Glomerular visceral epithelial cell (primary cell): ENCODE results near the gene GCNT2.
"Not testable (repeated sequence)": the region's sequence is repeated elsewhere in the genome, so short reads cannot be mapped to it uniquely, and the experiment has no call there.

Source experiments
- DNase-seq: peaks from one replicate; pipeline ENCODE4 v3.0.0-alpha.2; 2016; ENCODE audit errors: extremely low spot score

Gene GCNT2

GRCh38 chr6:10580570-10580969 is 59.4 kb downstream of the GCNT2 start:
- no peak for DNase-seq

GRCh38 chr6:10581402-10581801 is 60.3 kb downstream of the GCNT2 start:
- DNase-seq = not testable (repeated sequence)

- DNase-seq = no peak
Measured at GRCh38 chr6:10582774-10583508, 61.8 kb downstream of the GCNT2 start.

GRCh38 chr6:10583509-10583901 is 62.4 kb downstream of the GCNT2 start:
- no peak for DNase-seq

DNA sequence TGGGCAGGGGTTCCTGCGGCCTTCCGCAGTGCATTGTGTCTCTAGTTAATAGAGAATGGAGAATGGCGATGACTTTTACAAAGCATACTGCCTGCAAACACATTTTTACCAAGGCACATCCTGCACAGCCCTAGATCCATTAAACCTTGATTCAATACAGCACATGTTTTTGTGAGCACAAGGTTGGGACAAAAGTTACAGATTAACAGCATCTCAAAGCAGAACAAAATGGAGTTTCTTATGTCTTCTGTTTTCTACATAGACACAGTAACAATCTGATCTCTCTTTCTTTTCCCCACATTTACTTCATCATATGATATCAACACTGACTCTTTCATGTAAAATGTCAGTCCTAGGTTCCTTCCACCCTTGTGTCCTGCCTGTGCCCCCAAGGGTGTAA is 63.5 kb downstream of the GCNT2 start:
- DNase-seq = no peak

DNA sequence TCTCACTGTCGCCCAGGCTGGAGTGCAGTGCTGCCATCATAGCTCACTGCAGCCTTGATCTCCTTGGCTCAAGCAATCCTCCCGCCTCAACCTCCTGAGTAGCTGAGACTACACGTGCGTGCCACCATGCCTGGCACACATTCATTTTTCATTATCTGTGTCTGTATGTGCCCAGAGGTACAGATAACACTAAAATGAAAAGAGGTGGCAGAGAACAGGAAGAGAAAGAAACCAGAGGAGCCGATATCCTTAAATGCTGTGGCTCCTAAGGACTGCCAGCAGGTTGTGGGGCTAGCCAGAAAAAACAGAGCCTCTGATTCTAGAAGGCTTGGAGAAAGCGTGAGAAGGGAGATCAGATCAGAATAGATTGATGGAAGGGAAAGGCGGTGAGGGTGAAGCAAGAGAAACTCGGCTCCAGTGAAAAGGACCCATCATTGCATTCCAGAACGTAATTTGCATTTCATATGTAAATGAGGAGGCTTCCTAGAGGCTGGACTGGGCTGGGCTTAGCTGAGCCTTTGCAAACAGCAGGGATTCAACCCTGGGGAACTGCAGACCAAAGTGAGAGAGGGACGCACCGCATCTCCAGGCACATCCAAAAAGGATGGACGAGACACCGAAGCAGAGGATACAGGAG is 64.2 kb downstream of the GCNT2 start:
- DNase-seq = no peak

GRCh38 chr6:10586302-10586701 is 65.2 kb downstream of the GCNT2 start:
- no peak for DNase-seq

- no peak for DNase-seq
Measured at GRCh38 chr6:10587656-10588406, 66.7 kb downstream of the GCNT2 start.

DNA sequence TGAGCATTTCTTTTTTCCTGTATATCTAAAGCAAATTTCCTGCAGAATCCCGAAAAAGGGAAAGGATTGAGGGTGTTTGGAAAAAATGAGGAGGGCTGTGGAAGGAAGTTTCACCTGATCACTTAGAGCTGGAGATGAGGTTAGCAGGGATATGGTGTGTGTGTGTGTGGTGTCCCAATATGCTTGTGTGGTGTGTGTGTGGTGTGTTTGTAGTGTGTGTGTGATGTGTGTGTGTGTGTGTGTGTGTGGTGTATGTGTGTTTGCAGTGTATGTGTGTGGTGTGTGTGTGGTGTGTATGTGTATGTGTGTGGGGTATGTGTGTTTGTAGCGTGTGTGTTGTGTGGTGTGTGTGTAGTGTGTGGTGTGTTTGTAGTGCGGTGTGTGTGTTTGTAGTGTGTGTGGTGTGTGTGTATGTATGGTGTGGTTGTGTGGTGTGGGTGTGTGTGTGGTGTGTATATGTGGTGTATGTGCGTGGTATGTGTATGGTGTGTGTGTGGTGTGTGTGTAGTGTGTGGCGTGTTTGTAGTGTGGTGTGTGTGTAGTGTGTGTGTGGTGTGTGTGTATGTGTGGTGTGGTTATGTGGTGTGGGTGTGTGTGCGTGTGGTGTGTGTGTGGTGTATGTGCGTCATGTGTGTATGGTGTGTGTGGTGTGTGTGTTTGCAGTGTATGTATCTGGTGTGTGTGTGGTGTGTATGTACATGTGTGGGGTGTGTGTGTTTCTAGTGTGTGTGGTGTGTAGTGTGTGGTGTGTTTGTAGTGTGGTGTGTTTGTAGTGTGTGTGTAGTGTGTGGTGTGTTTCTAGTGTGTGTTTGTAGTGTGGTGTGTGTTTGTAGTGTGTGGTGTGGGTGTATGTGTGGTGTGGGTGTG is 67.6 kb downstream of the GCNT2 start:
- no peak for DNase-seq

- no peak for DNase-seq
Measured at GRCh38 chr6:10589429-10589727, 68.2 kb downstream of the GCNT2 start.

- no peak for DNase-seq
Measured at GRCh38 chr6:10589983-10590382, 68.8 kb downstream of the GCNT2 start.

DNA sequence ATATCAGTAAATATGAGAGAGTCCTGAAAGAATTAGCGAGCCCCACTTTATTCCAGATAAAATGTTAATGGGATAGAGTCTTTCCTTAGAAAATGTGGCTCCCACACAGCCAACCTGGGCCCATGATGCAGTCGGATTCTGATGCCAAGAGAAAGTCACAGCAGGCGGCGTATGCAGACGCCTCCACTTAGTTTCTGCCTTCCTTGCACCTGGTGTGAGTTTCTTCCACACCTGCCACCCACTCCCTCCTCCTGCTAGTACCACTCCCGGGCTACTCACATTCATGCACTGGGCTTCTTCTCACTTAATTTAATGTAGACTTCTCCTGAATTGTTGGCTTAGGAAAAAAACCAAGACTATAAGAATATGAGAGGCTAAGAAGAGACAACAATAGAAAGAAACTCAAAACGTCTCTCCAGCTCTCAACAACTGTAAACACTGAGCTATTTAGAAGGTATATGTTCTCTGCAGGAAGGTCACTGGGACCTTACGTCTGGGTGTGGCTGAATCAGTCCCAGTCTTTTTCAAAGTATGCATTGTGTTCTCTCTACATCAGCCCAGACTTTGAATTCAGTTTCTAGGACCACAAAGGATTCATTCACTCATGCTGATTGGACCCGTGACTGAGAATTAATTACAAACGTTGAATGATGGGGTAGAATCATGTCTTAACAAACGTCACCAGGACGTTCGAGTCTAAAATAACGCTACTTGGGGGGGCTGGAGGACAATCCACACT is 70.4 kb downstream of the GCNT2 start:
- DNase-seq = no peak

DNA sequence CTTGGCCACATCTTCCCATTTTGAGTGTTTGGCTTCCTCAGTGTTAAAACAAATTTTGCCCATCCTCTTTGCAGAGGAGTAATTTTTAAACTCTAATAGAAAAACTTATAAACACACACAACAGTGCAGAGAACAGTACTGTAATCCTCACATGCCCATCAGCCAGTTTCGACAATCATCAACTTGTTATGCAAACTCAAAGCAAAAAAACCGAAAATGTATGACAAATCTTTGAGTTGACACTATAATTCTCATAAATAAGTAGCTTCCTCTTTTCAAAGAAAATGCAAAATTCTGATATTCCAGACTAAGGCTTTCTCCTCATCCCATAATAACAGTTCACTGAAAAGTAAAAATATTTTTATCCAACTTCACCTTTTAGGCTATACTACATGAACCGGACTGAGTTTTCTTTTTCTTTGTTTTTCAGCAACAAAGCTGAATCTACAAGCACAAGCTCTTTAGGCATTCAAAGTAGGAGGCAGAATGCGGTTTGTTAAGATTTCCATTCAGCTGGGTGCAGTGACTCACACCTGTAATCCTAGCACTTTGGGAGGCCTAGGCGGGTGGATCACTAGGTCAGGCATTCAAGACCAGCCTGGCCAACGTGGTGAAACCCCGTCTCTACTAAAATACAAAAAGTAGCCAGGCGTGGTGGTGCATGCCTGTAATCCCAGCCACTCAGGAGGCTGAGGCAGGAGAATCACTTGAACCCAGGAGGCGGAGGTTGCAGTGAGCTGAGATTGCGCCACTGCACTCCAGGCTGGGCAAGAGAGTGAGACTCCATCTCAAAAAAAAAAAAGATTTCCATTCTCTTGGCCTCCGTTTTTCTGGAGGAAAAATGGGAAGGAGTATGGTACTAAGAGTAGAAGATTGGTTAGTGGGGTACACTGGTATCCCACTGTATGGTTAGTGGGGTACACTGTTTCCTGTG is 74.8 kb downstream of the GCNT2 start:
- peak; percentile 70 for DNase-seq

DNA sequence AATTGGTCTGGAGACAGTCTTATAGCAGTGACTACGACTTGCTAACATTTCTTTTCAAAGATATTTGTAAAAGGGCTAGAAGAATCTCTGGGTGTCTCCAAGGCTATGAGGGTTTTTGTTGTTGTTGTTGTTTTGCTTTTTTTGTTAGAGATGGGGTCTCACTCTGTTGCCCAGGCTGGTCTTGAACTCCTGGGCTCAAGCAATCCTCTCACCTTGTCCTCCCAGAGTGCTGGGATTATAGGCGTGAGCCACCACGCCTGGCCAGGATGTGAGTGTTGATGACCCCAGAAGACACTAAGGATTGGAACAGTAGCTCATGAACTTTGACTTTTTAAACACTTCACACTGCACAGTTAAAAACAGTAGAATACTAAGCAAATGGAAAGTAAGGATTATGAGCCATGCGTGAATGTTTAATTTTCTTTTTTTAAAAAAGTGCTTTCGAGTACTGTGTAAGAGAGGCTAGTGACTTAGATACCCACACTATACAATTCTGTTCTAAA is 76.4 kb downstream of the GCNT2 start:
- no peak for DNase-seq

DNA sequence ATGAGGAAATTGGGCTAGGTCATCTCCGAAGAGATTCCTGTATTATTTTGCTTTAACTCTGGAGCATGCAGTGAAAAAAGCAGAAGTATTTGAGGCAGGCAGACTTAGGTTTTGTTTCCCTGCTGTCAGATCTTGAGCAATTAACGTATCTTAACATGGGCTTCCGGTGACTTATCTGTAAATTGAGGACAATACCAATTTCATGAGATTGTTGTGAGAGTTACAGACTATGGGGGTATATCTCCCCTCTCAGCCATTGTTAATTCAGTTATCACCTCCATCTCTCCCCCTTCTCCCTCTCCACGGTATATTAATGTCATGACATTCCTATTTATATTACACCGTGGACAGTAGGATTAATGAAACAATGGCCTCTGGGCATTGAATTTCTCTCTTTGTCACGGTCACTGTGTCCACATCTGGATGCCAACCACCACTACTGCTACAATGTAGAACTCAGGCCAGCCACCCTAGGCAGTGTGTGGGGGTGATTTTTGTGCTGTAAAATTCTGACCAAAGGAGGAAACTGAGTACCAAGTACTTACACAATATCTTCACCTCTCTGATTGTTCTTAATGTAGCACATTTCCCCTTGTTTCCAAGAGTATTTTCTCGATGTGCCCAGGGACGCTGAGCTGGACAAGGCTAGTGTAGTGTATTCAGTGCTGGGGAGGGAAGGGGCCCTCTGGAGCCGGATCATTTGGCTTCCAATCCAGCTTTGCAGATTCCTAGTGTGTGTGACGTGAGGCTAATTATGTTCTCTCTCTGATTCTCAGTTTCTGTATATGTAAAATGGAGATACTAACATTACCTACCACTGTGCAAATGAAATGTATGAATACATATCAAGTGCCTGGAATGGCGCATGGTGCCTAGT is 77.2 kb downstream of the GCNT2 start:
- no peak for DNase-seq

GRCh38 chr6:10599046-10599445 is 77.9 kb downstream of the GCNT2 start:
- no peak for DNase-seq

GRCh38 chr6:10600681-10601080 is 79.5 kb downstream of the GCNT2 start:
- not testable (repeated sequence) for DNase-seq

GRCh38 chr6:10603219-10603618 is 82.1 kb downstream of the GCNT2 start:
- no peak for DNase-seq

DNA sequence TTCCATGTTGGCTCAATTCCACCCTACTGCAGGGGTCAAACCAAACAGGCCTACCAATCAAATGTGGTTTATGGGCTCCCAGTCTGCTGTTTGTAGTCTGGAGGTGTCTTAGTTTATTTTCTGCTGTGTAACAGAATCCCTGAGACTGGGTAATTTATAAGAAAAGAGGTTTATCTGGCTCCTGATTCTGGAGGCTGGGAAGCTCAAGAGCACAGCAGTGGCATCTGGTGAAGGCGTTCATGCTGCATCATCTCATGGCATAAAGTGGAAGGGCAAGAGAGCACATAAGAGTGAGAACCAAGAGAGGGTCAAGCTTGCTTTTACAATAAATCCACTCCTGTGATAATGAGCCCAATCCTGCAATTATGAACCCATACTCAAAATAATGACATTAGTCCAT is 87.9 kb downstream of the GCNT2 start:
- no peak for DNase-seq
